Measurements from ENCODE around the gene PWWP2B.

The PWWP2B gene

DNA sequence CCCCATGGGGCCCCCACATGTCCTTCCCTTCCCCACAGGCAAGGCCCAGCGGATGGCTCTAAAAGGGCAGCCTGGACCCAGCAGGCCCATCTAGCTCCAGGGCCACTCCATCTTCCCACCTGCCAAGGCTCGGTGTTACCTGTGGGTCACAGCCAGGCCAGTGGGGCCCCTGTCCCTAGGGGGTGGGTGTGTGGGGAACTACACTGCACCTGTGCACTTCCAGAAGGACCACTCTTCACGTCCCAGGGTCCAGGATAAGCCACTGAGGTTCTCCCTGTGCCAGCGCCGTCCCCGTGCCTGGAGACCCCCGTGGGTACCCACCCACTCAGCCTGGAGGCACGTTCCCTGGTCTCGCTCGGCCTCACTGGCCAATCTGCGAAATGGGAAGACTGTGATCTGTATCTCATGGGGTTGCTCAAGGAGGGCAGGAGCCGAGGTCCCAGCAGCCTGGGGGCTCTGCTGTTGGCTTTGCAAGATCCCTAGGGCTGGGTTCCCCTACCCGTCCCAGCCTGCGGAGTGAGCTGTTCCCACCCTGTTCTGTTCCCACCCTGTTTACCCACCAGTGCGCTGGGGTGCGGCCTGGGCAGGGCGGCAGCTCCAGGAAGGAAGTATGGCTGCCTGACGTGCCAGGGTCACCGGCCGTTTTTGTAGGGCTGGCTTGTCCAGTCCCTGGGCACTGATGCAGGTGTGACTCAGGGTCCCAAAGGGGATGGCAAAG, 4.6 kb downstream of the PWWP2B start:
- no peak for DNase-seq
- peaks cover 10% of the 10 kb centered on the region for H3K36me3 ChIP-seq
- H3K9me3 ChIP-seq, result no peaks in the 10 kb centered on the region
- no peak for TF ChIP-seq CTCF (IDR thresholded peaks at IDR 0.05; ENCODE audit: low read depth, low read length)
- peaks cover 5% of the 10 kb centered on the region for H3K4me1 ChIP-seq
- H3K27me3 ChIP-seq, result no peaks in the 10 kb centered on the region
- H3K4me3 ChIP-seq (ENCODE audit: low read depth, low read length), result no peak overlapping the region

GRCh38 chr10:132402781-132403241, 5.8 kb downstream of the PWWP2B start:
- H3K36me3 ChIP-seq, result peaks cover 16% of the 10 kb centered on the region
- peaks cover 15% of the 10 kb centered on the region for H3K4me1 ChIP-seq
- DNase-seq, result no peak
- no peak overlapping the region for H3K4me3 ChIP-seq (ENCODE audit: low read depth, low read length)
- TF ChIP-seq CTCF (IDR thresholded peaks at IDR 0.05; ENCODE audit: low read depth, low read length), result no peak
- H3K9me3 ChIP-seq, result no peaks in the 10 kb centered on the region
- no peaks in the 10 kb centered on the region for H3K27me3 ChIP-seq

DNA sequence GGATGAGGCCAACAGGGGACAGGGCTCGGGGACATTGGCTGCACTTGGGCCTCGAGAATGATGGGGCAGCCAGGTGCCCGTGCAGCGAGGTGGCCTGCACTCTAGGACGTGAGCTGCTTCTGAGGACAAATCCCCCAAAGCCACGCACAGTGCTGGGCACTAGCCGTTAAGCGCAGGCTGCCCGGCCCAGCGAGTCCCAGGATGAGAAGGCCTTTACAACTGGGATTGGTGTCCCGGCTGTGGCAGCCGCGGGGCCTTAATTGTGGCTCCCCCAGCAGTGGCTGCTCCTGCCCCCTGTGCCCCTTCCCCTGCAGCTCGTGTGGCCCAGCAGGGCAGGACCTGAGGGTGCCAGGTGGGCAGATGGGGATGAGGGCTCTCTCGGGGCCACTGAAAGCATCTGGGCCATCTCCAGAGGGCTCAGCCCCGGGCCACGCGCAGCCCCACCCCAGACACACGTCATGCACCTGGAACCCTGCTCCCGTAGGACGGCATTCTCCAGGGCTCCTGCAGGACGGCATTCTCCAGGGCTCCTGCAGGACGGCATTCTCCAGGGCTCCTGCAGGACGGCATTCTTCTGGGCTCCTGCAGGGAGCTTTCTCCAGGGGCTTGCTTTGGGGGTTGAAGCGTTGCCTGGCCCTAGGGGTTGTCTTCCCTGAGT, 6.6 kb downstream of the PWWP2B start:
- Histone ChIP-seq H3K36me3 (peaks cover 16% of the 10 kb centered on the region), H3K4me1 (peaks cover 14% of the 10 kb centered on the region), H3K4me3 (ENCODE audit: low read depth, low read length) (no peak overlapping the region), H3K9me3 (no peaks in the 10 kb centered on the region), H3K27me3 (no peaks in the 10 kb centered on the region)
- no peak for DNase-seq
- no peak for TF ChIP-seq CTCF (IDR thresholded peaks at IDR 0.05; ENCODE audit: low read depth, low read length)

GRCh38 chr10:132404169-132404880, 7.3 kb downstream of the PWWP2B start:
- no peak for DNase-seq

DNA sequence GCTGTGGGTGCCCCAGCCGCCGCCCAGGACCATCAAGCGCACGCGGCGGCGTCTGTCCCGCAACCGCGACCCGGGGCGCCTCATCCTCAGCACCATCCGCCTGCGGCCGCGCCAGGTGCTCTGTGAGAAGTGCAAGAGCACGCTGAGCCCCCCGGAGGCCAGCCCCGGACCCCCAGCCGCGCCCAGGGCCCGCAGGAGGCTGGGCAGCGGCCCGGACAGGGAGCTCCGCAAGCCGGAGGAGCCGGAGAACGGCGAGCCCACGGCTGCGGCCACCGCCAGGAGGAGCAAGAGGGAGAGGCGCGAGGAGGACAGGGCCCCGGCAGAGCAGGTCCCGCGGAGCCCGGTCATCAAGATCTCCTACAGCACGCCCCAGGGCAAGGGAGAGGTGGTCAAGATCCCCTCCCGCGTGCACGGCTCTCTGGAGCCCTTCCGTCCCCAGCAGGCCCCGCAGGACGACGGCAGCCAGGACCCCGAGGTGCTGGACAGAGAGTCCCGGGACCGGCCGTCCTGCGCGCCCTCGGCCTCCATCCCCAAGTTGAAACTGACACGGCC, 8.0 kb downstream of the PWWP2B start:
- Histone ChIP-seq H3K4me1 (peaks cover 14% of the 10 kb centered on the region), H3K27me3 (no peaks in the 10 kb centered on the region), H3K9me3 (no peaks in the 10 kb centered on the region), H3K4me3 (ENCODE audit: low read depth, low read length) (no peak overlapping the region), H3K36me3 (peaks cover 16% of the 10 kb centered on the region)
- TF ChIP-seq CTCF (IDR thresholded peaks at IDR 0.05; ENCODE audit: low read depth, low read length), result no peak
- no peak for DNase-seq

More at GRCh38 chr10:132404169-132404880, 7.3 kb downstream of the PWWP2B start:
- Histone ChIP-seq H3K4me1 (peaks cover 14% of the 10 kb centered on the region), H3K9me3 (no peaks in the 10 kb centered on the region), H3K4me3 (ENCODE audit: low read depth, low read length) (no peak overlapping the region), H3K27me3 (no peaks in the 10 kb centered on the region), H3K36me3 (peaks cover 16% of the 10 kb centered on the region)
- no peak for TF ChIP-seq CTCF (IDR thresholded peaks at IDR 0.05; ENCODE audit: low read depth, low read length)
